ENCODE measurements around the gene PLA2G4D.

The PLA2G4D gene

DNA sequence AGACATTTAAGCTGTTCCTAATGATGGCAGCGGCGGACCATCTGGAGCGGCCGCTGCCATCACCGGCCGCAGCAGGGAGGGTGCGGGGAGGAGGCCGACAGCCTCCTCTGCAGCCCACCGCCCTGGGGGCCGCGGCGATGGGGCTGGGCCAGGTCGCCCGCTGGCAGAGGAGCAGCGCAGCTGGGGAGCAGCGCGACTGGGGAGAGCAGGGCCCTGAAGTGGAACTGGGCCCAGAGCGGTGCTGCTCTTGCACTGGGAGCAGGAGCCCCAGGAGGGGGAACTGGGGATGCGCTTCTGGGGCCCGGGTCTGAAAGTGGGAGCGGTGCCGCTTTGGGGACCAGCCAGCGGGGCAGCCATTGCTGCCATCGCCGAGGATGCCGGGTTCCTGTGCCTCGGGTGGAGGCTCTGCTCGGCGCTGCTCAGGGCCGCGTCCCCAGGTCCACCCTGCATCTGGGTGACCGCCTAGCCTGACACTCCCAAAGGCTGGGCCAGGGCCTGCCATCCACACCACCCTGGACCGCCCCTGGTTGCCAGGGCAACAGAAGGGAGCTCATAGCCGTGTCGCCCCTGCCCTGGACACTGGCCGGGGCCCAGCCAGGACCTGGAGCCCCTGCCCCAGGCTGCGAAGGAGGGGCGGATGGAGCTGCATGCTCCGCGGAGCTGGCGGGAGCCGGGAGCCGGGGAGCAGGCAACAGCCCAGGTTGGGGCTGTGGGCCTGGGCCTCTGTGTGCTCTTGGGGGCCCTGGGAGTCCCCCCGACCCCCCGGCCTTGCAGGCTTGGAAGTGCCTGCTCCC, 58.1 kb downstream of the PLA2G4D start:
- Histone ChIP-seq H2AFZ (ENCODE audit: low read depth) (no peak overlapping the region), H3K27ac (no peak overlapping the region), H3K4me3 (IDR thresholded peaks at IDR 0.05; ENCODE audit: insufficient read depth, low read depth, low read length) (no peak overlapping the region), H3K4me1 (ENCODE audit: low read depth, poor library complexity, severe bottlenecking) (no peaks in the 10 kb centered on the region), H3K4me2 (no peak overlapping the region), H4K20me1 (ENCODE audit: insufficient read depth) (no peaks in the 10 kb centered on the region), H3K79me2 (ENCODE audit: insufficient read depth, low read depth) (no peaks in the 10 kb centered on the region), H3K9ac (no peak overlapping the region), H3K36me3 (ENCODE audit: insufficient read depth) (no peaks in the 10 kb centered on the region), H3K27me3 (ENCODE audit: insufficient read depth, low read depth) (no peaks in the 10 kb centered on the region)
- TF ChIP-seq CTCF (conservative IDR thresholded peaks at IDR 0.05; ENCODE audit: low read depth, low read length) = no peak

- Histone ChIP-seq H3K79me2 (ENCODE audit: insufficient read depth, low read depth) (no peaks in the 10 kb centered on the region), H4K20me1 (ENCODE audit: insufficient read depth) (no peaks in the 10 kb centered on the region), H3K4me2 (no peak overlapping the region), H3K9ac (no peak overlapping the region), H3K27ac (no peak overlapping the region), H2AFZ (ENCODE audit: low read depth) (no peak overlapping the region), H3K27me3 (ENCODE audit: insufficient read depth, low read depth) (no peaks in the 10 kb centered on the region), H3K36me3 (ENCODE audit: insufficient read depth) (no peaks in the 10 kb centered on the region), H3K4me1 (ENCODE audit: low read depth, poor library complexity, severe bottlenecking) (no peaks in the 10 kb centered on the region), H3K4me3 (IDR thresholded peaks at IDR 0.05; ENCODE audit: insufficient read depth, low read depth, low read length) (no peak overlapping the region)
- TF ChIP-seq CTCF (conservative IDR thresholded peaks at IDR 0.05; ENCODE audit: low read depth, low read length) = no peak
Measured at GRCh38 chr15:42035435-42035761, 59.0 kb downstream of the PLA2G4D start.

- Histone ChIP-seq H4K20me1 (ENCODE audit: insufficient read depth) (no peaks in the 10 kb centered on the region), H2AFZ (ENCODE audit: low read depth) (no peak overlapping the region), H3K27ac (no peak overlapping the region), H3K36me3 (ENCODE audit: insufficient read depth) (no peaks in the 10 kb centered on the region), H3K4me2 (no peak overlapping the region), H3K4me1 (ENCODE audit: low read depth, poor library complexity, severe bottlenecking) (no peaks in the 10 kb centered on the region), H3K4me3 (IDR thresholded peaks at IDR 0.05; ENCODE audit: insufficient read depth, low read depth, low read length) (no peak overlapping the region), H3K27me3 (ENCODE audit: insufficient read depth, low read depth) (no peaks in the 10 kb centered on the region), H3K79me2 (ENCODE audit: insufficient read depth, low read depth) (no peaks in the 10 kb centered on the region), H3K9ac (no peak overlapping the region)
- no peak for TF ChIP-seq CTCF (conservative IDR thresholded peaks at IDR 0.05; ENCODE audit: low read depth, low read length)
Measured at GRCh38 chr15:42034628-42035434, 59.5 kb downstream of the PLA2G4D start.

GRCh38 chr15:42033214-42033873, 61.0 kb downstream of the PLA2G4D start:
- Histone ChIP-seq H3K27ac (no peak overlapping the region), H3K4me3 (IDR thresholded peaks at IDR 0.05; ENCODE audit: insufficient read depth, low read depth, low read length) (no peak overlapping the region), H3K9ac (no peak overlapping the region), H3K4me1 (ENCODE audit: low read depth, poor library complexity, severe bottlenecking) (no peaks in the 10 kb centered on the region), H2AFZ (ENCODE audit: low read depth) (no peak overlapping the region), H3K36me3 (ENCODE audit: insufficient read depth) (no peaks in the 10 kb centered on the region), H3K27me3 (ENCODE audit: insufficient read depth, low read depth) (no peaks in the 10 kb centered on the region), H3K79me2 (ENCODE audit: insufficient read depth, low read depth) (no peaks in the 10 kb centered on the region), H3K4me2 (no peak overlapping the region), H4K20me1 (ENCODE audit: insufficient read depth) (no peaks in the 10 kb centered on the region)
- no peak for TF ChIP-seq CTCF (conservative IDR thresholded peaks at IDR 0.05; ENCODE audit: low read depth, low read length)
